C4-2B (cell line): ENCODE results near the gene MUC5B.

ENCODE experiments used
- ZFX ChIP-seq: fragments of 450-650 bp; IDR thresholded peaks from 2 replicates; pipeline ENCODE4 v1.6.1; 2017
- TF ChIP-seq, protein P1 (sequence below): fragments of 450-650 bp; conservative IDR thresholded peaks from 2 replicates; pipeline ENCODE4 v1.5.1; 2017; ENCODE audit warnings: mild to moderate bottlenecking

- TF ChIP-seq, protein P1, sequence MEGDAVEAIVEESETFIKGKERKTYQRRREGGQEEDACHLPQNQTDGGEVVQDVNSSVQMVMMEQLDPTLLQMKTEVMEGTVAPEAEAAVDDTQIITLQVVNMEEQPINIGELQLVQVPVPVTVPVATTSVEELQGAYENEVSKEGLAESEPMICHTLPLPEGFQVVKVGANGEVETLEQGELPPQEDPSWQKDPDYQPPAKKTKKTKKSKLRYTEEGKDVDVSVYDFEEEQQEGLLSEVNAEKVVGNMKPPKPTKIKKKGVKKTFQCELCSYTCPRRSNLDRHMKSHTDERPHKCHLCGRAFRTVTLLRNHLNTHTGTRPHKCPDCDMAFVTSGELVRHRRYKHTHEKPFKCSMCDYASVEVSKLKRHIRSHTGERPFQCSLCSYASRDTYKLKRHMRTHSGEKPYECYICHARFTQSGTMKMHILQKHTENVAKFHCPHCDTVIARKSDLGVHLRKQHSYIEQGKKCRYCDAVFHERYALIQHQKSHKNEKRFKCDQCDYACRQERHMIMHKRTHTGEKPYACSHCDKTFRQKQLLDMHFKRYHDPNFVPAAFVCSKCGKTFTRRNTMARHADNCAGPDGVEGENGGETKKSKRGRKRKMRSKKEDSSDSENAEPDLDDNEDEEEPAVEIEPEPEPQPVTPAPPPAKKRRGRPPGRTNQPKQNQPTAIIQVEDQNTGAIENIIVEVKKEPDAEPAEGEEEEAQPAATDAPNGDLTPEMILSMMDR, result no peak
- TF ChIP-seq ZFX, result no peak
These were observed 7.2 kb downstream of the MUC5B start for GRCh38 chr11:1230121-1230455.
